Mesothelial cell of epicardium (in vitro differentiated cells): ENCODE data around the gene CTTNBP2. TPM values are rescaled to one million over a fixed set of nuclear protein-coding genes. Genes with fewer than 3 reads are reported as not detected.

Experiments used
- DNase-seq, 2 experiments: peaks; one replicate each; pipeline ENCODE4 v3.0.0; 2021; ENCODE audit warnings: low spot score in 2 of 2; ENCODE audit not compliant: unreplicated experiment in 2 of 2
- H3K27ac Mint-ChIP-seq: 2 replicates; pipeline ENCODE4 v1.8.0; 2021; ENCODE audit warnings: mixed read lengths
- H3K27me3 Mint-ChIP-seq: 2 replicates; pipeline ENCODE4 v1.8.0; 2021; ENCODE audit warnings: low read depth, mixed read lengths
- H3K36me3 Mint-ChIP-seq: 2 replicates; pipeline ENCODE4 v1.8.0; 2021; ENCODE audit warnings: mixed read lengths
- H3K4me1 Mint-ChIP-seq: 2 replicates; pipeline ENCODE4 v1.8.0; 2021; ENCODE audit warnings: mixed read lengths
- H3K4me3 Mint-ChIP-seq: 2 replicates; pipeline ENCODE4 v1.8.0; 2021; ENCODE audit warnings: mild to moderate bottlenecking, moderate library complexity, mixed read lengths
- H3K9me3 Mint-ChIP-seq: 2 replicates; pipeline ENCODE4 v1.8.0; 2021; ENCODE audit warnings: mixed read lengths
- CTCF ChIP-seq: fragments of 200-600 bp; sonication (generic); IDR thresholded peaks from one replicate; pipeline ENCODE4 v1.5.0; 2021; ENCODE audit warnings: antibody characterized with exemption; ENCODE audit not compliant: unreplicated experiment
- total RNA-seq: library from RNA; stranded (reverse); gene quantifications from 3 replicates; pipeline ENCODE4 v1.2.1, GENCODE V29; 2021

Gene CTTNBP2
- total RNA-seq, 1 donor from 2014 or later: 12.1 TPM

GRCh38 chr7:117819558-117819957 lies 53.7 kb downstream of the CTTNBP2 start:
- TF ChIP-seq CTCF: no peak
- Mint-ChIP-seq H3K27ac (no peak overlapping the region), H3K4me3 (no peak overlapping the region), H3K9me3 (no peaks in the 10 kb centered on the region), H3K27me3 (no peaks in the 10 kb centered on the region), H3K4me1 (no peaks in the 10 kb centered on the region), H3K36me3 (no peaks in the 10 kb centered on the region)
- no peak for DNase-seq

GRCh38 chr7:117818232-117818631 lies 55.0 kb downstream of the CTTNBP2 start:
- Mint-ChIP-seq H3K36me3 (no peaks in the 10 kb centered on the region), H3K27me3 (no peaks in the 10 kb centered on the region), H3K4me3 (no peak overlapping the region), H3K4me1 (no peaks in the 10 kb centered on the region), H3K9me3 (no peaks in the 10 kb centered on the region), H3K27ac (no peak overlapping the region)
- no peak for TF ChIP-seq CTCF
- no peak for DNase-seq

- TF ChIP-seq CTCF: no peak
- Mint-ChIP-seq H3K4me1 (no peaks in the 10 kb centered on the region), H3K36me3 (no peaks in the 10 kb centered on the region), H3K27me3 (no peaks in the 10 kb centered on the region), H3K4me3 (no peak overlapping the region), H3K9me3 (no peaks in the 10 kb centered on the region), H3K27ac (no peak overlapping the region)
- no peak for DNase-seq
Measured at GRCh38 chr7:117816727-117817126, 56.5 kb downstream of the CTTNBP2 start.

GRCh38 chr7:117811696-117812095 lies 61.5 kb downstream of the CTTNBP2 start:
- peaks cover 29% of the 10 kb centered on the region for H3K4me1 Mint-ChIP-seq
- no peak overlapping the region for H3K27ac Mint-ChIP-seq
- H3K36me3 Mint-ChIP-seq: no peaks in the 10 kb centered on the region
- no peak overlapping the region for H3K4me3 Mint-ChIP-seq
- H3K27me3 Mint-ChIP-seq: no peaks in the 10 kb centered on the region
- no peak for TF ChIP-seq CTCF
- H3K9me3 Mint-ChIP-seq: no peaks in the 10 kb centered on the region
- no peak for DNase-seq

- H3K27me3 Mint-ChIP-seq: no peaks in the 10 kb centered on the region
- no peak overlapping the region for H3K27ac Mint-ChIP-seq
- no peaks in the 10 kb centered on the region for H3K36me3 Mint-ChIP-seq
- peaks cover 29% of the 10 kb centered on the region for H3K4me1 Mint-ChIP-seq
- TF ChIP-seq CTCF: no peak
- H3K4me3 Mint-ChIP-seq: no peak overlapping the region
- no peak for DNase-seq
- H3K9me3 Mint-ChIP-seq: no peaks in the 10 kb centered on the region
Measured at GRCh38 chr7:117810642-117811512, 62.4 kb downstream of the CTTNBP2 start.
